Neural cell (in vitro differentiated cells): Measurements from ENCODE around the gene SLC25A18. TPM values are rescaled to one million over a fixed set of nuclear protein-coding genes. Genes with fewer than 3 reads are reported as not detected.

Experiments used
- H2AFZ ChIP-seq: fragments of 200-600, 300-800 bp; sonication (generic), shearing (Covaris generic); 2 replicates; pipeline ENCODE4 v1.6.0; 2014; ENCODE audit warnings: low read depth, mild to moderate bottlenecking, antibody characterized with exemption, low read length, moderate library complexity
- H3F3A ChIP-seq: fragments of 200-600 bp; shearing (Covaris generic); 2 replicates; pipeline ENCODE4 v1.6.1; 2016; ENCODE audit warnings: mild to moderate bottlenecking, moderate library complexity, mixed read lengths, antibody characterized with exemption, low read length; ENCODE audit not compliant: insufficient read depth, poor library complexity, severe bottlenecking
- H3K27ac ChIP-seq: fragments of 200-600, 300-800 bp; sonication (generic), shearing (Covaris generic); 2 replicates; pipeline ENCODE4 v1.5.1; 2014; ENCODE audit warnings: mild to moderate bottlenecking, low read length, moderate library complexity
- H3K27me3 ChIP-seq: fragments of 300-800, 200-600 bp; sonication (generic), shearing (Covaris generic); 2 replicates; pipeline ENCODE4 v1.6.0; 2014; ENCODE audit warnings: mild to moderate bottlenecking, low read depth, low read length, moderate library complexity; ENCODE audit not compliant: insufficient read depth
- H3K36me3 ChIP-seq: fragments of 300-800, 200-600 bp; sonication (generic), shearing (Covaris generic); 2 replicates; pipeline ENCODE4 v1.5.1; 2014; ENCODE audit warnings: mild to moderate bottlenecking, antibody characterized with exemption, low read length, moderate library complexity; ENCODE audit not compliant: insufficient read depth
- H3K4me2 ChIP-seq: fragments of 300-800, 200-600 bp; sonication (generic), shearing (Covaris generic); 2 replicates; pipeline ENCODE4 v1.6.0; 2014; ENCODE audit warnings: mild to moderate bottlenecking, low read length
- H3K4me3 ChIP-seq: fragments of 300-800, 200-600 bp; sonication (generic), shearing (Covaris generic); 2 replicates; pipeline ENCODE4 v1.5.1; 2014; ENCODE audit warnings: mild to moderate bottlenecking, low read length, moderate library complexity
- H3K79me2 ChIP-seq: fragments of 200-600 bp; shearing (Covaris generic); replicated peaks from 2 replicates; pipeline ENCODE4 v1.6.0; 2014; ENCODE audit warnings: mild to moderate bottlenecking, low read length, moderate library complexity; ENCODE audit not compliant: insufficient read depth
- H3K9ac ChIP-seq: fragments of 300-800, 200-600 bp; sonication (generic), shearing (Covaris generic); 2 replicates; pipeline ENCODE4 v1.6.1; 2016; ENCODE audit warnings: mild to moderate bottlenecking, low read length, mixed read lengths
- H3K9me2 ChIP-seq: fragments of 200-600 bp; shearing (Covaris generic); 2 replicates; pipeline ENCODE4 v1.6.1; 2016; ENCODE audit warnings: mild to moderate bottlenecking, low read length, mixed read lengths; ENCODE audit not compliant: insufficient read depth
- H3K9me3 ChIP-seq: fragments of 200-600, 300-800 bp; sonication (generic), shearing (Covaris generic); 2 replicates; pipeline ENCODE4 v1.6.1; 2016; ENCODE audit warnings: mild to moderate bottlenecking, mixed run types, low read length, moderate library complexity, mixed read lengths
- H4K20me1 ChIP-seq: fragments of 200-600 bp; shearing (Covaris generic); 2 replicates; pipeline ENCODE4 v1.6.1; 2016; ENCODE audit warnings: mild to moderate bottlenecking, mixed run types; ENCODE audit not compliant: insufficient read depth
- EP300 ChIP-seq: fragments of 450-650 bp; conservative IDR thresholded peaks from 2 replicates; pipeline ENCODE4 v1.6.1; 2014; ENCODE audit warnings: antibody characterized with exemption, mild to moderate bottlenecking, moderate library complexity; ENCODE audit not compliant: poor library complexity, severe bottlenecking
- EZH2 ChIP-seq: fragments of 200-600, 300-800 bp; shearing (Covaris generic), sonication (generic); IDR thresholded peaks from 2 replicates; pipeline ENCODE4 v1.6.1; 2014; ENCODE audit warnings: antibody characterized with exemption, low read length, borderline replicate concordance, mild to moderate bottlenecking; ENCODE audit not compliant: insufficient read depth, poor library complexity, severe bottlenecking
- MXI1 ChIP-seq: fragments of 450-650 bp; conservative IDR thresholded peaks from 2 replicates; pipeline ENCODE4 v1.6.1; 2014; ENCODE audit warnings: antibody characterized with exemption, mild to moderate bottlenecking; ENCODE audit not compliant: poor library complexity, severe bottlenecking
- POLR2AphosphoS5 ChIP-seq: IDR thresholded peaks from 2 replicates; pipeline ENCODE4 v1.6.1; 2012
- RAD21 ChIP-seq: fragments of 450-650 bp; conservative IDR thresholded peaks from 2 replicates; pipeline ENCODE4 v1.6.1; 2014; ENCODE audit warnings: antibody characterized with exemption, mild to moderate bottlenecking, moderate library complexity
- SMC3 ChIP-seq: fragments of 450-650 bp; conservative IDR thresholded peaks from 2 replicates; pipeline ENCODE4 v1.6.1; 2014; ENCODE audit warnings: antibody characterized with exemption, mild to moderate bottlenecking, moderate library complexity; ENCODE audit not compliant: poor library complexity
- TAF1 ChIP-seq: IDR thresholded peaks from 2 replicates; pipeline ENCODE4 v1.6.1; 2012; ENCODE audit warnings: low read depth
- polyA plus RNA-seq: library from polyadenylated mRNA; depleted of rRNA; stranded (reverse); fragments of >200 nt; gene quantifications from 2 replicates; pipeline ENCODE4 v1.2.3, GENCODE V29; 2014
- TF ChIP-seq, protein P1 (sequence below): fragments of 450-650 bp; IDR thresholded peaks from 2 replicates; pipeline ENCODE4 v1.5.1; 2014; ENCODE audit warnings: antibody characterized with exemption, mild to moderate bottlenecking, moderate library complexity; ENCODE audit not compliant: poor library complexity, severe bottlenecking
- TF ChIP-seq, protein P2 (sequence below): IDR thresholded peaks from 2 replicates; pipeline ENCODE4 v1.6.1; 2012; ENCODE audit warnings: borderline replicate concordance

Gene SLC25A18
- polyA plus RNA-seq, 1 donor from 2014 or later = 0.28 TPM

DNA sequence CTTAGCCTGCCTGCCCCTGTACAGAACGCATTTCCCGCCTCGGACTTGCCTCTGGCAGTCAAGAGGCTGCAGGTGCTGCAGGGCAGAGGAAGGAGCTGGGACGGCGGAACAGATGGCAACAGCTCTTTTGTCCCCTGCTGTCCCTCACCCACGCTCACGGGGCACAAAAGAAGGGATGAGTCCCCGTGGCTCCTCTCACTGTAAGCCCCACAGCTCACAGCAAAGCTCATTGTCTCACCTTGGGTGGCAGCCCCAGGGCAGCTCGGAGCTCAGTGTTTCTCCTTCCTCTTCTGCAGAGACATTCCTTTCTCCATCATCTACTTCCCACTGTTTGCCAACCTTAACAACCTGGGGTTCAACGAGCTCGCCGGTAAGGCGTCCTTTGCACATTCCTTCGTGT lies 24.3 kb downstream of the SLC25A18 start (continued):
- TF ChIP-seq POLR2AphosphoS5 (no peak), RAD21 (no peak), TAF1 (no peak)

DNA sequence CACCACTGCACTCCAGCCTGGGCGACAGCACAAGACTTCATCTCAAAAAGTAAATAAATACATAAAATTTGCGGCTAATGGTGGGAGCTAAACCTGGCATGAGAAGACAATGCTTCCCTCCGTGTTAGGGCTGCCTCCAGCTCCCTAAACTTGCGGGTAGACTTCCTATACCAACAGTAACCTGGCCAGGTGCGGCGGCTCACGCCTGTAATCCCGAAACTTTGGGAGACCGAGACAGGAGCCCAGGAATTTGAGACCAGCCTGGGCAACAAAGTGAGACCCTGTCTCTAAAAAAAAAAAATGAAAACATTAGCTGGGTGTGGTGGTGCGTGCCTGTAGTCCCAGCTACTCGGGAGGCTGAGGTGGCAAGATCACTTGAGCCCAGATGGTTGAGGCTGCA lies 25.3 kb downstream of the SLC25A18 start:
- no peak overlapping the region for H3K4me3 ChIP-seq
- H3K9ac ChIP-seq = no peak overlapping the region
- no peaks in the 10 kb centered on the region for H3K27me3 ChIP-seq
- H3F3A ChIP-seq = no peaks in the 10 kb centered on the region
- no peaks in the 10 kb centered on the region for H3K9me2 ChIP-seq
- TF ChIP-seq POLR2AphosphoS5 (no peak), TAF1 (no peak), EZH2 (no peak), MXI1 (no peak), RAD21 (no peak), EP300 (no peak), SMC3 (no peak)
- TF ChIP-seq, protein P1, sequence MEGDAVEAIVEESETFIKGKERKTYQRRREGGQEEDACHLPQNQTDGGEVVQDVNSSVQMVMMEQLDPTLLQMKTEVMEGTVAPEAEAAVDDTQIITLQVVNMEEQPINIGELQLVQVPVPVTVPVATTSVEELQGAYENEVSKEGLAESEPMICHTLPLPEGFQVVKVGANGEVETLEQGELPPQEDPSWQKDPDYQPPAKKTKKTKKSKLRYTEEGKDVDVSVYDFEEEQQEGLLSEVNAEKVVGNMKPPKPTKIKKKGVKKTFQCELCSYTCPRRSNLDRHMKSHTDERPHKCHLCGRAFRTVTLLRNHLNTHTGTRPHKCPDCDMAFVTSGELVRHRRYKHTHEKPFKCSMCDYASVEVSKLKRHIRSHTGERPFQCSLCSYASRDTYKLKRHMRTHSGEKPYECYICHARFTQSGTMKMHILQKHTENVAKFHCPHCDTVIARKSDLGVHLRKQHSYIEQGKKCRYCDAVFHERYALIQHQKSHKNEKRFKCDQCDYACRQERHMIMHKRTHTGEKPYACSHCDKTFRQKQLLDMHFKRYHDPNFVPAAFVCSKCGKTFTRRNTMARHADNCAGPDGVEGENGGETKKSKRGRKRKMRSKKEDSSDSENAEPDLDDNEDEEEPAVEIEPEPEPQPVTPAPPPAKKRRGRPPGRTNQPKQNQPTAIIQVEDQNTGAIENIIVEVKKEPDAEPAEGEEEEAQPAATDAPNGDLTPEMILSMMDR = no peak
- TF ChIP-seq, protein P2, sequence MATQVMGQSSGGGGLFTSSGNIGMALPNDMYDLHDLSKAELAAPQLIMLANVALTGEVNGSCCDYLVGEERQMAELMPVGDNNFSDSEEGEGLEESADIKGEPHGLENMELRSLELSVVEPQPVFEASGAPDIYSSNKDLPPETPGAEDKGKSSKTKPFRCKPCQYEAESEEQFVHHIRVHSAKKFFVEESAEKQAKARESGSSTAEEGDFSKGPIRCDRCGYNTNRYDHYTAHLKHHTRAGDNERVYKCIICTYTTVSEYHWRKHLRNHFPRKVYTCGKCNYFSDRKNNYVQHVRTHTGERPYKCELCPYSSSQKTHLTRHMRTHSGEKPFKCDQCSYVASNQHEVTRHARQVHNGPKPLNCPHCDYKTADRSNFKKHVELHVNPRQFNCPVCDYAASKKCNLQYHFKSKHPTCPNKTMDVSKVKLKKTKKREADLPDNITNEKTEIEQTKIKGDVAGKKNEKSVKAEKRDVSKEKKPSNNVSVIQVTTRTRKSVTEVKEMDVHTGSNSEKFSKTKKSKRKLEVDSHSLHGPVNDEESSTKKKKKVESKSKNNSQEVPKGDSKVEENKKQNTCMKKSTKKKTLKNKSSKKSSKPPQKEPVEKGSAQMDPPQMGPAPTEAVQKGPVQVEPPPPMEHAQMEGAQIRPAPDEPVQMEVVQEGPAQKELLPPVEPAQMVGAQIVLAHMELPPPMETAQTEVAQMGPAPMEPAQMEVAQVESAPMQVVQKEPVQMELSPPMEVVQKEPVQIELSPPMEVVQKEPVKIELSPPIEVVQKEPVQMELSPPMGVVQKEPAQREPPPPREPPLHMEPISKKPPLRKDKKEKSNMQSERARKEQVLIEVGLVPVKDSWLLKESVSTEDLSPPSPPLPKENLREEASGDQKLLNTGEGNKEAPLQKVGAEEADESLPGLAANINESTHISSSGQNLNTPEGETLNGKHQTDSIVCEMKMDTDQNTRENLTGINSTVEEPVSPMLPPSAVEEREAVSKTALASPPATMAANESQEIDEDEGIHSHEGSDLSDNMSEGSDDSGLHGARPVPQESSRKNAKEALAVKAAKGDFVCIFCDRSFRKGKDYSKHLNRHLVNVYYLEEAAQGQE = no peak
- no peak overlapping the region for H3K4me2 ChIP-seq
- H3K9me3 ChIP-seq = no peaks in the 10 kb centered on the region
- no peaks in the 10 kb centered on the region for H3K79me2 ChIP-seq
- H3K36me3 ChIP-seq = no peaks in the 10 kb centered on the region
- H2AFZ ChIP-seq = no peak overlapping the region
- H3K27ac ChIP-seq = no peak overlapping the region
- no peaks in the 10 kb centered on the region for H4K20me1 ChIP-seq

DNA sequence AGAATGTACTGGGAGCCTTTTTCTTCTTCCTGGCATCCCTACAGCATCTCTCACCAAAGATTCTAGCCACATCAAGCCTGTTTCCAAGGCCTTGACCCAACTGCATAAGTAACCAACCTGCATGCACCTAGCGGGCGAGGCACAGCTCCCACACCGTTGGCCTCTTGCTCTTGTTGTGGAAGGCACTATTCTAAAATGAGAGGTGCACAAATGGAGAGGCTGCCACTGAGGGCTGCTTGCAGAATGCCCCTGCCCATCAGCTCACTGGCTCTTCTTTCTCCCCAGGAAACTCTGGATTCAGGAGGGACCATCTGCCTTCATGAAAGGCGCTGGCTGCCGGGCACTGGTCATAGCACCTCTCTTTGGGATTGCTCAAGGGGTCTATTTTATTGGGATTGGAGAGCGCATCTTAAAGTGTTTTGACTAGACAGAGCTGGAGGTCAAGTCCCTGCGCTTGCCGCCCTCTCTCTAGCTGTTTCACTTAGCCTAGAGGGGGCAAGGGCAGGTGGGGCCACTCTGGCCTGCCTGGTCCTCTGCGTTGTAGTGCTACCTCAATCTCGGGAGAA lies 26.6 kb downstream of the SLC25A18 start:
- Histone ChIP-seq H3K79me2 (no peaks in the 10 kb centered on the region), H3K27me3 (no peaks in the 10 kb centered on the region), H3K9me2 (no peaks in the 10 kb centered on the region), H2AFZ (no peak overlapping the region), H3K9ac (no peak overlapping the region), H3K4me2 (no peak overlapping the region), H3K36me3 (no peaks in the 10 kb centered on the region), H3K9me3 (no peaks in the 10 kb centered on the region), H3K4me3 (no peak overlapping the region), H3F3A (no peaks in the 10 kb centered on the region), H4K20me1 (no peaks in the 10 kb centered on the region), H3K27ac (no peak overlapping the region)
- TF ChIP-seq POLR2AphosphoS5 (no peak), RAD21 (no peak), MXI1 (no peak), EZH2 (no peak), TAF1 (no peak), SMC3 (no peak), EP300 (no peak)
- TF ChIP-seq, protein P1 = no peak
- TF ChIP-seq, protein P2 = no peak
